Panc1 (cell line): ENCODE results near the gene SYTL5.

ENCODE experiments used
- CTCF ChIP-seq: fragments of 450-650 bp; IDR thresholded peaks from 2 replicates; pipeline ENCODE4 v1.5.1; 2017; ENCODE audit warnings: mild to moderate bottlenecking
- REST ChIP-seq, 2 experiments: IDR thresholded peaks; 2 replicates each; pipeline ENCODE4 v1.6.1; 2011 to 2012; ENCODE audit warnings: low read depth in 2 of 2, control low read depth in 1 of 2, low read length in 1 of 2, mild to moderate bottlenecking in 1 of 2, moderate library complexity in 1 of 2; ENCODE audit not compliant: insufficient read depth in 1 of 2
- TCF7L2 ChIP-seq: IDR thresholded peaks from 2 replicates; pipeline ENCODE4 v1.6.1; 2011; ENCODE audit warnings: mild to moderate bottlenecking, low read depth, low read length, inconsistent platforms

- TF ChIP-seq CTCF: no peak
- TF ChIP-seq REST (IDR thresholded peaks at IDR 0.05; ENCODE audit: insufficient read depth in 1 of 2, low read depth in 2 of 2, low read length in 1 of 2): no peak
- TF ChIP-seq TCF7L2: no peak
Observed at GRCh38 chrX:38041237-38041636, 34.9 kb downstream of the SYTL5 start.
